Left cardiac atrium (tissue), 4 donors: ENCODE results near the gene GPATCH2. TPM values are rescaled to one million over a fixed set of nuclear protein-coding genes. Genes with fewer than 3 reads are reported as not detected.
A peak's percentile ranks its signal among the peaks of the same experiment; 100 is the strongest.
"Not testable (repeated sequence)": the region's sequence is repeated elsewhere in the genome, so short reads cannot be mapped to it uniquely, and the experiment has no call there.

Experiments used
- ATAC-seq, 2 donors: fragments of 200-7000 bp; cut with Tn5 transposase; one replicate each; pipeline ENCODE4 v1.9.1; 2020; ENCODE audit warnings: mild to moderate bottlenecking in 2 of 2, moderate library complexity in 2 of 2
- DNase-seq: peaks from one replicate; pipeline ENCODE4 v3.0.0-alpha.2; 2020
- intact Hi-C, 2 donors: fragments of 100-400 bp; cut with DNase I; formaldehyde crosslinking; loops; one replicate each; pipeline versions ENCODE4 v1.14.1 to v1.15.1; 2022 to 2023
- total RNA-seq, 2 donors: library from RNA; stranded (reverse); fragmentation: NEBNext Ultra II Directional; extraction: Animal tissue kit (Norgen Biotek cat#: 25700); gene quantifications; one replicate each; pipeline ENCODE4 v1.2.1, GENCODE V29; 2021
- donor health status: DM: no; HTN: yes; CAD: no.
- donor health status: DM: no; HTN: yes; CAD: no; lungs with severe emphysema.
- donor health status: DM: yes; HTN: yes; CAD: no.
- donor health status: Dilated cardiomyopathy.

The GPATCH2 gene
- total RNA-seq, 2 donors from 2014 or later: 8.0 to 10.8 TPM

GRCh38 chr1:217535601-217536377, 95.1 kb downstream of the GPATCH2 start:
- DNase-seq (no peak), ATAC-seq (no peak)
- intact Hi-C loops: no loop called here

GRCh38 chr1:217534566-217534965, 96.3 kb downstream of the GPATCH2 start:
- peak in 1 of 2 donors; percentile 34 for ATAC-seq
- DNase-seq: no peak
- intact Hi-C loops: no loop called here

GRCh38 chr1:217528271-217528670, 102.6 kb downstream of the GPATCH2 start:
- ATAC-seq (no peak), DNase-seq (no peak)
- intact Hi-C loops: loop anchor here in 1 of 2 donors (10.0 kb wide), 1 partner anchor 637 kb away; no protein-coding TSS in a partner anchor

- DNase-seq: no peak
- ATAC-seq: no peak
- intact Hi-C loops: loop anchor here in 1 of 2 donors (10.0 kb wide), 1 partner anchor 638 kb away; no protein-coding TSS in a partner anchor
These were observed 103.7 kb downstream of the GPATCH2 start for GRCh38 chr1:217527151-217527550.

- no peak for ATAC-seq
- intact Hi-C loops: loop anchor here in 1 of 2 donors (10.0 kb wide), 1 partner anchor 638 kb away; no protein-coding TSS in a partner anchor
These were observed 104.3 kb downstream of the GPATCH2 start for GRCh38 chr1:217526636-217527035.

GRCh38 chr1:217525773-217526490, 105.0 kb downstream of the GPATCH2 start:
- DNase-seq (no peak), ATAC-seq (peak in 1 of 2 donors; percentile 57)
- intact Hi-C loops: loop anchor here in 1 of 2 donors (10.0 kb wide), 1 partner anchor 639 kb away; no protein-coding TSS in a partner anchor

More at GRCh38 chr1:217526636-217527035, 104.3 kb downstream of the GPATCH2 start:
- no peak for DNase-seq

- peak in 1 of 2 donors; percentile 82 for ATAC-seq
- no peak for DNase-seq
- intact Hi-C loops: loop anchor here in 1 of 2 donors (10.0 kb wide), 1 partner anchor 640 kb away; no protein-coding TSS in a partner anchor
These were observed 105.9 kb downstream of the GPATCH2 start for GRCh38 chr1:217524787-217525520.

GRCh38 chr1:217523921-217524320, 107.0 kb downstream of the GPATCH2 start:
- DNase-seq, ATAC-seq: not testable (repeated sequence)
- intact Hi-C loops: loop anchor here in 1 of 2 donors (10.0 kb wide), 1 partner anchor 641 kb away; no protein-coding TSS in a partner anchor

- intact Hi-C loops: loop anchor here in 1 of 2 donors (10.0 kb wide), 1 partner anchor 643 kb away; no protein-coding TSS in a partner anchor
- no peak for DNase-seq
- ATAC-seq: no peak
These were observed 108.6 kb downstream of the GPATCH2 start for GRCh38 chr1:217522277-217522676.

GRCh38 chr1:217521317-217521716, 109.6 kb downstream of the GPATCH2 start:
- ATAC-seq: no peak
- intact Hi-C loops: loop anchor here in 1 of 2 donors (10.0 kb wide), 1 partner anchor 643 kb away; no protein-coding TSS in a partner anchor
- no peak for DNase-seq

GRCh38 chr1:217506878-217507277, 124.0 kb downstream of the GPATCH2 start:
- intact Hi-C loops: no loop called here
- ATAC-seq: no peak
- no peak for DNase-seq

GRCh38 chr1:217498209-217498608, 132.7 kb downstream of the GPATCH2 start:
- intact Hi-C loops: no loop called here
- no peak for ATAC-seq
- no peak for DNase-seq

GRCh38 chr1:217495249-217495648, 135.6 kb downstream of the GPATCH2 start:
- no peak for ATAC-seq
- DNase-seq: no peak
- intact Hi-C loops: no loop called here

- DNase-seq (no peak), ATAC-seq (no peak)
- intact Hi-C loops: no loop called here
These were observed 136.1 kb downstream of the GPATCH2 start for GRCh38 chr1:217494767-217495166.

GRCh38 chr1:217493290-217493689, 137.6 kb downstream of the GPATCH2 start:
- ATAC-seq (no peak), DNase-seq (no peak)
- intact Hi-C loops: no loop called here

- intact Hi-C loops: no loop called here
- DNase-seq: no peak
- no peak for ATAC-seq
These were observed 146.0 kb downstream of the GPATCH2 start for GRCh38 chr1:217484871-217485270.

- DNase-seq (no peak), ATAC-seq (peak in 1 of 2 donors; percentile 82)
These were observed 148.4 kb downstream of the GPATCH2 start for GRCh38 chr1:217482356-217483102.

GRCh38 chr1:217478450-217478849, 152.4 kb downstream of the GPATCH2 start:
- intact Hi-C loops: no loop called here
- ATAC-seq (no peak), DNase-seq (no peak)

More at GRCh38 chr1:217482356-217483102, 148.4 kb downstream of the GPATCH2 start:
- intact Hi-C loops: no loop called here
